Middle frontal gyrus (tissue), 1 donor: ENCODE results near the gene ZDHHC14.
"Not testable (repeated sequence)": the region's sequence is repeated elsewhere in the genome, so short reads cannot be mapped to it uniquely, and the experiment has no call there.

Experiments used
- DNase-seq: peaks from one replicate; pipeline ENCODE4 v3.0.0-alpha.2; 2015; ENCODE audit warnings: low spot score; ENCODE audit errors: extremely low spot score

Gene ZDHHC14

DNA sequence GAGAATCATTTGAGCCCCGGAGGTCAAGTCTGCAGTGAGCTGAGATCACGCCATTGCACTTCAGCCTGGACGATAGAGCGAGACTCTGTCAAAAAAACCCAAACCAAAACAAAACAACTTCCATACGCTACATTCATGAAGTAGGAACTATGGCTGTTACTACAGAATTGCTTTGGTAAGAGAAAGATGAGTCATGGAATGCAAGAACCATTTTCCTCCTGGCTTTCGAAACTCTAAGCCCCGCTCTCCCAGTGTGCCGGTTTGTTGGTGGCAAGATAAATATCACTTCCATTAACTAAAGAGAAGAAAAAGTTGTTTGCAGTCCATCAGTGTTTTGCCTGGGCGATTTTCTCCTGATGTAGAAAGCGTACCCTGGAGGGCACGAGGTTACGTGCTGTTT lies 61.3 kb downstream of the ZDHHC14 start:
- DNase-seq, result no peak

GRCh38 chr6:157443066-157443800 lies 62.2 kb downstream of the ZDHHC14 start:
- DNase-seq, result no peak

GRCh38 chr6:157445277-157446009 lies 64.5 kb downstream of the ZDHHC14 start:
- DNase-seq, result no peak

GRCh38 chr6:157447735-157448134 lies 66.7 kb downstream of the ZDHHC14 start:
- no peak for DNase-seq

DNA sequence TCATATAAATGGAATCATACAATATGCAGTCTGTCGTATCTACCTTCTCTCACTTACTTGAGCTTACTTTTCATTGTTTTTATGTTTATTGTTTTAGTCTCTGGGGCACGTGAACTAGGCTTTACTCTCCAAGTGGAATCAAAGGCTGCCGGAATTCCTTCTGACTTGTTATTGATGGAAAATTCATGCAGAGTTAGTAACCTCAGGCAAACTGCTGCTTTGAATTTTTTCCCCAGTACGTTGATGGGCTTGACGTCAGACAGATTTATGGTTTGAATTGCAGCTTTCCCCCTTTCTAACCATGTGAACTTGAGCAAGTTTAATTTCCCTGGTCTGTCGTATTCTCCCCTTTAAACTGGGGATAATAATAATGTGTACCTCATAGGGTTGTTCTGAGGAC lies 68.6 kb downstream of the ZDHHC14 start:
- DNase-seq, result no peak

DNA sequence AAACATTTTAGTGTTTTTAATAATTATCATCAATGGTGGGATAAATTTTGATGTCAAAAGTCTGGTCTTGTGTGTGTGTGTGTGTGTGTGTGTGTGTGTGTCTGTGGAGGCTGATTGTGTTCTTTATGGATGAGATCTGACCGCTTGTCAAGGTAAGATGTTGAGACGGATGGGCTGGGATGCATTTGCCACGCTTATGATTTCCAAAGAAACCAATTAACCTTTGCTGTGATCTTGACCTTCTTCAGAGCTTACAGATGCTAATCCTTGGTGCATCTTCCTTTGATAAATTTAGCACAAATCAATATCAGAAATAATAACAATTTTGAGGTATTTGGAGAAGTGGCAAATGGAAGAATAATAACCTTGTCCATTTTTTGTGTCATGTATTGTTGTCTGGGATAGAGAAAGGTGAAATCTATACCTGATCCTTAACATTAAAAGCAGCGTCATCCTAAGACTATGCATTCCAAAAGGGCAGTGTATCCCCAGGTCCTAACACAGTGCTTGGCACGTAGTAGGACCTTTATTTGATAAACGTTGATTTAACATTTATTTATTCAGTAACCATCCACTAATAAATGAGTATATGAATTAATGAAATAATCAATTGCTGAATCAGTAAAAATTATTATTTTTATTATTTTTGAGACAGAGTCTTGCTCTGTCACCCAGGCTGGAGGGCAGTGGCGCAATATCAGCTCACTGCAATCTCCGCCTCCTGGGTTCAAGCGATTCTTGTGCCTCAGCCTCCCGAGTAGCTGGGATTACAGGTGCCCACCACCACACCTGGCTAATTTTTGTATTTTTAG lies 70.1 kb downstream of the ZDHHC14 start:
- no peak for DNase-seq

GRCh38 chr6:157452096-157452495 lies 71.1 kb downstream of the ZDHHC14 start:
- no peak for DNase-seq

DNA sequence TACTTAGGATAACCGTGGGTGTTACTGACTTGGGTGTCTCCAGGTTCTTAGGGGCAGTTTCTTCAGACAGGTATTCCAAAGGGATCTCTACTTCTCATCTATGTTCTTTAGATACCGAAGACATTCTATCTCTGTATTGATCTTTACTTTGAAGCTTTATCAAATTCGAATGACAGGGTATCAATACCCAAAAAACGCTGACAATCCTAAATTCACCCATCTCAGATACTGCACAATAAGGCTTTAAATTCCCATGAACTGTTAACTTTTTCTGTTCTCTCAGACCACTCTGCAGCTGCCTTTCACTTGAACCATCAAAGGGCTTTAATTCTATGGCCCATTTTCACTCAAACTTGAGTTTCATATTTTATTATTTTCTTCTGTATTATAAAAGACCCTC lies 72.1 kb downstream of the ZDHHC14 start:
- DNase-seq, result no peak

DNA sequence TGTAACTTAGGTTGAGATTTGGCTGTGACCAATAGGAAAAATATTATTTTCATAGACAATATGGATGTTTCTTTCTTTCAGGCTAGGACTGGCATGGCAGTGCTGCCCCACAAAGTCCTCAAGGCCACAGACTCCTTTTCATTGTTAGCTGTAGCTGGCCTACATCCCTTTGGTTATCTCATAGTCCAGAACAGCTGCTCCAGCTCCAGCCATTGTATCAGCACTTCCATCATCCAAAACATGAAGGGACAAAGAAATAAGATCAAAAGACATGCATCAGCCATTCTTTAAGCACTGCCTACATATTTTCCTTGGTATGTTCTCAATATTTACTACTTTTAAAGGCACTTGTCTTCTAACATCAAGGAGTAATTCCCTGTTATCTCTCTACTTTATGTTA lies 73.0 kb downstream of the ZDHHC14 start:
- no peak for DNase-seq

GRCh38 chr6:157454762-157455714 lies 74.0 kb downstream of the ZDHHC14 start:
- DNase-seq, result no peak

- no peak for DNase-seq
Observed at GRCh38 chr6:157455731-157456523, 74.9 kb downstream of the ZDHHC14 start.

GRCh38 chr6:157456524-157456829 lies 75.5 kb downstream of the ZDHHC14 start:
- no peak for DNase-seq

DNA sequence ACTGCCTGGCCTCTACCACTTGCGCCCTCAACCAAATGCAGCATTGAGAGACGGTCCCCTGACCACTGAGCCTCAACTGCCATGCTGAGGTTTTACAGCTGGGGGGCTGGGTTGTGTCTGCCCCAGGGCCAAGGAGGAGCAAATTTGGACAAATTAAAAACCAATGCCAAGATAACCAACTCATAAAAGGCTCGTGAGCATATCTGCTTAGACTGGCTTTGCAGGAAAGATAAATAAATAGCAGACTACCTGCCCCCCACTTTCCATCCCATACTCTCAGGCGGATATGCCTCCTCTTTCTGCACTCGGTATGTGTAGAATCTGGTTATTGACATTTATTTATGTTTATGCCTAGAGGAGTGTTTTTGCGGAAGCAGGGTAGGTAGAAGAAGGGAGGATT lies 76.8 kb downstream of the ZDHHC14 start:
- no peak for DNase-seq

DNA sequence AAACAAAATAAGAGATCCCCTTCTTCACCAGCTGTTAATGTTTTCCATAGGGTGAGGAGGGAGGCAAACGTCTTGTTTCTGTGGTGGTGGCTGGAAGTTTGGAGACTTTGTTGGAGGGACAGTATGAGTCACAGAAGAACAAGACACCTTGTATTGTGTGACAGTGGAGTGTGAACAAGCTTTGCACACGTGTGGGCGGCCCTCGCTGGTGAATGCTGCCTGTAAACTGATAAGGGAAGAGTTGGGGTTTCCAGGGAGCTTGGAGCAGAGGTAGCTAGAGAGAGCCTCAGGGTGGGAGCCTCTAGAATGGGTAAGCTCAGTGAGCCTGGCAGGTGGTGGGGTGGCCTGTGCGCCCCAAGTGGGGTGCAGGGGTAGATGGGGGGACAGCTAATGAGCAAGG lies 78.3 kb downstream of the ZDHHC14 start:
- no peak for DNase-seq

- no peak for DNase-seq
Observed at GRCh38 chr6:157460182-157460999, 79.4 kb downstream of the ZDHHC14 start.

DNA sequence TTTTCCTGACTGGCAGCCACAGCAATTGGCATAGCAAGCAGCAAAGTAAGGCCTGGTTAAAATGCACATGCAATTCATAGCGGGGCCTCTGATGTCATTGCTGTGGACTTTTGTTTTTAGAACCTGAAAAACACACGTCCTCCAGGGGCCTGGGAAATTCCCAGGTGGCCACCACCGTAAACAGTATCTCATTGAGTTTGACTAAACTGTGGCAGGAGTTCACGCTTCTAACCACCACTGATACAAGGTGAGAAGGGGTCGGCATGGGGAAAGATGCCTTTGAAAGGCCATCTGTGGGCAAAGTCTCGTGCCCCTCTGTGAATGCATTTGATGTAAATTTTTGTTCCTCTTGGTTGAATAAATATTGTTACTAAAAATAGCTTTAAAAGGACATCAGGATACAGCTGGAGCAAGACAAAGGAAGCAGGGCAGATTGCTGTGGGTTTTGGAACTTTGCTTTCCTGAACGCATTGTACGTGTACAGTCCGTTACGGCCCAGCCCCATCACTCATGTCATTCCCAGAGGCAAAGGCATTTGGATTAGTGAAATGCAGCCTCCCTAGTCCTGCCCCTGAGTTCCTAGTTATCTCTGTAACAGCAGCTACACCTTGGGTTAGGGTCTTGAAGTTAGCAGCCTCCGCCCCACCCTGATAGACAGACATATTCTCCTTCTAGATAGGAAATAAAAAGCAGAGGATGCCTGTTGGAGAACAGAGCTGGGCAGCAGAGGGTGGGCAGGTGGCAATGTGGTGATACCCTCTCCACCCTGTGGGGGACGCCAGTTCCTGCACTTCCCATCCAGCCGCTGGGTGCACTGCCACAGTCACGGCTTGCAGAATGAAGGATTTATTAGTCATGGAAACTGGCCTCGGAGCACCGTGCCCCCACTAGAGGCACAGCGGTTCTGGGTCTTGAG lies 80.3 kb downstream of the ZDHHC14 start:
- DNase-seq, result no peak

DNA sequence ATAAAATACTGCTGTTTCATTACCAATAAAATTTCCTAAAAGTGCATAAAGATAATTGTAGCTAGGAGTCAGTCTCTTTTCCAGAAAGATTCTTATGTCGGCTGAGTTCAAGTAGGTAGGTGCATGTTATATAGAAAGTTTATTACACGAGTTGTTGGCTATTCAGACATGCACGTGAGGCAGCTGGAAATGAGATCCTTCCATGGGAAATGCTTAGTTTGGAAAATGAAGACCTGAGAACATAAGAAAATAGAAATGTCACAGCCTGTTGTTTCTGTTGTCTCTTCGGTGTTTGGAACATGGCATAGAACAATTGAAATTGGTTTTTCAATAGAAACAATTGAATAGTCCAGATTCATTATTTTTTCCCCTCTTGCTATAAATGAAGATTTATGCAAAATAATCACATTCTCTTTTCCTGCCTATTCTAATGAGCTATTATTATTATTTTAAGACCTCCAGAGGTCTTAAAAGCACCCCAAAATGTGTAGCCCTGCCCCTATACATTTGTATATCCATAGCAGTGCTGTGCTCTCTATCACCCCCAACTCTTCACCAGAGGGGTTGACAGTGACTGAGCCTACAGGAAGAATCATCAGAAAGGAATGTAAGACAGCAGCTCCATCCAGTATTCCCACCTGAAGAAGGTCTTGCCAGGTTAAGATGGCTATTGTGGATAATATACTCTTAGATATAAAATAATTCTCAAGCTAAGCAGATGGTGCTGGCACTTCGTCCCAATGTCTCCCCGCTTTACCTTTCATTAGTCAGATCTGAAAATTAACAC lies 82.2 kb downstream of the ZDHHC14 start:
- no peak for DNase-seq

DNA sequence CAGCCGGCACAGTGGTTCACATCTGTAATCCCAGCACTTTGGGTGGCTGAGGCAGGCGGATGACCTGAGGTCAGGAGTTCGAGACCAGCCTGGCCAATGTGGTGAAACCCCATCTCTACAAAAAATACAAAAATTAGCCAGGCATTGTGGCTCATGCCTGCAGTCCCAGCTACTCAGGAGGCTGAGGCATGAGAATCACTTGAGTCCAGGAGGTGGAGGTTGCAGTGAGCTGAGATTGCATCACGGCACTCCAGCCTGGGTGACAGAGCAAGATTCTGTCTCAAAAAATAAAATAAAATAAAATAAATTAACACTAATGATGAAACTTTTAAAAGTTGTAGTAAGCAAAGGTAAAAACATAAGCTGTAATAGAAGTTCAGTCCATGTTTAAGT lies 82.7 kb downstream of the ZDHHC14 start:
- not testable (repeated sequence) for DNase-seq
